CD4-positive, alpha-beta T cell treated with Interleukin-4 for 4 hours (primary cell): ENCODE measurements around the gene MARCOL.
"Not testable (repeated sequence)": the region's sequence is repeated elsewhere in the genome, so short reads cannot be mapped to it uniquely, and the experiment has no call there.

Experiments
- DNase-seq: peaks from one replicate; pipeline ENCODE4 v3.0.0-alpha.2; 2020

Gene MARCOL

GRCh38 chr5:148268566-148268965 is 30.2 kb downstream of the MARCOL start, which contains the start of gene SPINK13:
TSS of gene SPINK13 (plus strand) at chr5:148268794. CDS start at chr5:148270073, 1,279 bp downstream.
- DNase-seq, result no peak

- DNase-seq, result not testable (repeated sequence)
These were observed 36.8 kb downstream of the MARCOL start for GRCh38 chr5:148275129-148275528.

GRCh38 chr5:148280893-148281292 is 42.6 kb downstream of the MARCOL start:
- not testable (repeated sequence) for DNase-seq

- DNase-seq, result not testable (repeated sequence)
These were observed 43.0 kb downstream of the MARCOL start for GRCh38 chr5:148281336-148281735.

GRCh38 chr5:148290271-148291195 is 52.2 kb downstream of the MARCOL start:
- no peak for DNase-seq
